GM19468 (cell line): ENCODE measurements around the gene NBEAL2.

Experiments used
- ATAC-seq: cut with Tn5 transposase; IDR thresholded peaks from one replicate; pipeline ENCODE4 v1.9.1; 2021; ENCODE audit warnings: mild to moderate bottlenecking, moderate library complexity, moderate number of reproducible peaks; ENCODE audit not compliant: unreplicated experiment; ENCODE audit errors: extremely low read depth

Gene NBEAL2

GRCh38 chr3:46984591-46985459, 5.4 kb downstream of the NBEAL2 start:
- no peak for ATAC-seq

DNA sequence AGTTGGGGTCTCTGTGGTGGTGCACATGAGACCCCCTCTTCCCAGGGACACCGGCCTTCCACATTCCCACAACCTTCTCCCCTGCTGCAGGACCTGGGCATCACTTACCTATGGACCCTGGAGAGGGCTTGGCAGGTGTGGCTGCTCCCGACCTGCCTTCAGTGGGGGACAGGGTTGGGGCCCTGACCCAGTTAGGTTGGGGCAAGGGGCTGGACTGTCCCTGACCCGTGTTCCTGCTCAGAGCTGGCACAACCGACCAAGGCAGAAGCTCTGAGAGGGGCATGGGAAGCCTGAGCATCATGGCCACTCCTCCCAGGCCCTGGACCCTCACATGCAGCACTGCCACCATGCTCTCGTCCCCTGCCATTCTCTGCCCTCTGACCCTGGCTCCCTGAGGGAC, 6.1 kb downstream of the NBEAL2 start:
- no peak for ATAC-seq

- no peak for ATAC-seq
Measured at GRCh38 chr3:46986055-46986730, 6.7 kb downstream of the NBEAL2 start.

GRCh38 chr3:46986782-46987310, 7.4 kb downstream of the NBEAL2 start:
- ATAC-seq, result no peak

- ATAC-seq, result no peak
Measured at GRCh38 chr3:46987319-46987742, 7.9 kb downstream of the NBEAL2 start.

DNA sequence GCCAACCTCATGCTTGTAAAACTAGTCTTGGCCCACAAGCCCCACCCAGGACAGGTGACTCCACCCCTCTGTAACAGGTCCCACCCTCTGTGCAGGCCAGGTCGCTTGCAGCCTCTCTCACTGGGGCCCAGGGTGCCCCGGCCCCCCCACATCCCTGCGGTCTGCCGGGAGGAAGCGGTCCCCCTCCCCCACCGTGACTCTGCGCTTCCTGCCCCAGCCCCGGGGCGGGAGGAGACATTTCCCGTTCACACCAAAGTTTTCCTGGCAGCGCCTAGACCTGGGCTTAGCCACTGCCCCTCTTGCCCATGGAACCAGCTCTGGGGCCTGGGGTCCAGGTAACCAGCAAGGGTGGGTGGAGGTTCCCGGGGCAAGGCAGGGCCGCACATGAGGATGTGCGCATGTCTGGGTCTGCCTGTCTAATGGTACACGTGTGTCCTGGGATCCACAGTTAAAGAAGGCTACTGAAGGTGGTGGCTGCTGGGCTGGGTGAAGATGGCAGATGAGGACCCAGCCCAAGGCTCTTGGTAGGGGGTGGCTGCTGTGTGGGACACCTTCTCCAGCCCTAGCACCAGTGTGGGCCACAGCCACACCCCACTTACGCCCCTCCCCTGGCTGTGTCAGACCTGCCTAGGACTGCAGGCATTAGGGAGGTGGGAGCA, 8.4 kb downstream of the NBEAL2 start:
- ATAC-seq, result peak; percentile 59

DNA sequence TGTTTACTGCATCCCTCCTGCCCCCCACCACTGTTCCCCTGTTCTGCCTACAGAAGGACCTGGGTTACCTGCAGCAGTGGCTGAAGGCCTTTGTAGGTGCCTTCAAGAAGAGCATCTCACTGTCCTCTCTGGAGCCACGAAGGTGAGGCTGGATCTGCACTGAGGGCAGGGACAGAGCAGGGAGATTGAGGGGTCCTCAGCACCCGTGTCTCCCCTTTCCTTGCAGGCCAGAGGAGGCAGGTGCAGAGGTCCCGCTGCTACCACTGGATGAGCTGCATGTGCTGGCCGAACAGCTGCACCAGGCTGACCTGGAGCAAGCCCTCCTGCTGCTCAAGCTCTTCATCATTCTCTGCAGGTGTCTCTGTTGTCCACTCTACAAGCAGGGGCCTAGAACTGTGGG, 9.2 kb downstream of the NBEAL2 start:
- ATAC-seq, result no peak

- ATAC-seq, result no peak
Measured at GRCh38 chr3:46989146-46989810, 9.8 kb downstream of the NBEAL2 start.

GRCh38 chr3:46990573-46991374, 11.3 kb downstream of the NBEAL2 start:
- ATAC-seq, result no peak

- ATAC-seq, result no peak
Measured at GRCh38 chr3:46991406-46992165, 12.1 kb downstream of the NBEAL2 start.

GRCh38 chr3:46992231-46992630, 12.8 kb downstream of the NBEAL2 start:
- ATAC-seq, result no peak

DNA sequence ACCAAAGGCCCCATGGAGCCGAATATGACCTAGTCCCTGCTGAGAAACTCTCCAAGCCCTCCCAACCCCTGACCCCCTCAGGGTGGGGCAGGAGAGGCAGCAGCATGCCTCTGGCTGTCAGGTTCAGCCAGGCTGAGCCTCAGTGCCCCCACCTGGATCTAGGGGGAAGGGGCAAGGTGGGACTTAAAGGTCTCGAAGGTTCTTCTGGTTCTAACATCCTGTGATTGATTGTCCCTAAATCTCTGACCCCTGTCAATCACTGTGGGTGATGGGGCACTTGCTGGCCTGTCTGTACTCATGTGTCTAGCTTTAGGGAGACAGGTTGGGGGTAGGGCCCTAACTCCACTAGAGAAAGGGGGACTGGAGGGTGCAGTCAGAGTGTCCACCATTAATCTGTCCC, 13.8 kb downstream of the NBEAL2 start:
- no peak for ATAC-seq

GRCh38 chr3:46993986-46994385, 14.5 kb downstream of the NBEAL2 start:
- ATAC-seq, result no peak

DNA sequence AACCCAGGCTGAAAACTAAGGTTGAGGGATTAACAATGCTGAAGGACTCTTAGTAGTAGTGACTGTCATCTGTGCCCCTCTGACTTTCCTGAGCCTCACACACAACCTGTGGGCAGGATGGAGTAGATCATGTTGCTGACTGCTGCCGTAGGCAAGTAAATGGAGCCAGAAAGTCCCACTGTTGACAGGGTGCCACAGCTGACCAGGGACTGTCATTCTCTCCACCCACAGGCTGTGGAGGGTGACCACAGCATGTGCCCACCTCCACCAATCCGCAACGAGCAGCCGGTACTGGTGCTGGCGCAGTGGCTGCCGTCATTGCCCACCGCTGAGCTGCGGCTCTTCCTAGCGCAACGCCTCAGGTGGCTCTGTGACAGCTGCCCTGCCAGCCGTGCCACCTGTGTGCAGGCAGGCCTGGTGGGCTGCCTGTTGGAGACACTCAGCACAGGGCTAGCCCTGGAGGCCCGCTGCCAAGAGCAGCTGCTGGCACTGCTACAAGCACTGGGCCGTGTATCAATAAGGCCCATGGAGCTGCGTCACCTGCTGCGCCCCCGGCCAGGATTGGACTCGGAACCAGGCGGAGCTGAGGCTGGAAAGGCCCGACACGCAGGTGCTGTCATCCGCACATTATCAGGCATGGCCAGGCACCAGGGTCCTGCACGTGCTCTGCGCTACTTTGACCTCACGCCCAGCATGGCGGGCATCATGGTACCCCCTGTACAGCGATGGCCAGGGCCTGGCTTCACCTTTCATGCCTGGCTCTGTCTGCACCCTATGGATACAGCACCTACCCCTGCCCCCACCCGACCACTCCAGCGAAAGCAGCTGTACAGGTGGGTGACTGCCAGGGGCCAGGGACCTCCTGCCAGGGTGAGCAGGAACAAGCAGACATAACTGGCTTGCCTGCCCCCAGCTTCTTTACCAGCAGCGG, 15.6 kb downstream of the NBEAL2 start:
- no peak for ATAC-seq

- no peak for ATAC-seq
Measured at GRCh38 chr3:46995901-46996562, 16.6 kb downstream of the NBEAL2 start.

DNA sequence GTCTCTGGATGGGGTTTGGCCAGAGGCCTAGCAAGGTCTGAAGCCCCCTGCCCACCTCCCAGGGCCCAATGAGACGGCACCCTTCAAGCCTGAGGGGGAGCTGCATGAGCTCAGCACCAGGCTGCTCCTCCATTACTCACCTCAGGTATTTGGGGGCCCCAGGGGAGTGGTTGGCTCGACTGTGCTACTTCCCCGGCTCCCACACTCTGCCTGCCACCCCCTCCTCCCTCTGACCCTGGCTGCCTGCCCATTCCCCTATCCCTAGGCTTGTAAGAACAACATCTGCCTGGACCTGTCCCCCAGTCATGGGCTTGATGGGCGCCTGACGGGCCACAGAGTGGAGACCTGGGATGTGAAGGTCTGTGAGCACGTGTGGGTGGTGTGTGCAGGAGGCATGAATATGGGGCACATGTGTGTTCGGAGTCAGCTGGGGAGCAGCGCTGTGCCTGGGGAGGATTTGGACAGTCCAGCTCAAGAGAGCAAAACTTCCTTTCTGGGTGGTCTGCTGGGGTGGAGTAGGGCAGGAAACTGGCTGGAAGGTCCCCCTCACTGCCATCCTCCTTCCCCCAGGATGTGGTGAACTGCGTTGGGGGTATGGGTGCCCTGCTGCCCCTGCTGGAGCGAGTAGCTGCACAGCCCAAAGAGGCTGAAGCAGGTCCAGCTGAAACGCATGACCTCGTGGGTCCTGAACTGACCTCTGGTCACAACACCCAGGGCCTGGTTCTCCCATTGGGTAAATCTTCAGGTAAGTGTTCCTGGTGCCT, 17.4 kb downstream of the NBEAL2 start:
- no peak for ATAC-seq
